ENCODE data around the gene TMEM95. TPM values are rescaled to one million over a fixed set of nuclear protein-coding genes. Genes with fewer than 3 reads are reported as not detected.

The TMEM95 gene
- total and polyA plus RNA-seq, 2 donors (not counting 1 experiment from before 2014, with no cell fraction given), result 0.25 TPM; not detected in 1

DNA sequence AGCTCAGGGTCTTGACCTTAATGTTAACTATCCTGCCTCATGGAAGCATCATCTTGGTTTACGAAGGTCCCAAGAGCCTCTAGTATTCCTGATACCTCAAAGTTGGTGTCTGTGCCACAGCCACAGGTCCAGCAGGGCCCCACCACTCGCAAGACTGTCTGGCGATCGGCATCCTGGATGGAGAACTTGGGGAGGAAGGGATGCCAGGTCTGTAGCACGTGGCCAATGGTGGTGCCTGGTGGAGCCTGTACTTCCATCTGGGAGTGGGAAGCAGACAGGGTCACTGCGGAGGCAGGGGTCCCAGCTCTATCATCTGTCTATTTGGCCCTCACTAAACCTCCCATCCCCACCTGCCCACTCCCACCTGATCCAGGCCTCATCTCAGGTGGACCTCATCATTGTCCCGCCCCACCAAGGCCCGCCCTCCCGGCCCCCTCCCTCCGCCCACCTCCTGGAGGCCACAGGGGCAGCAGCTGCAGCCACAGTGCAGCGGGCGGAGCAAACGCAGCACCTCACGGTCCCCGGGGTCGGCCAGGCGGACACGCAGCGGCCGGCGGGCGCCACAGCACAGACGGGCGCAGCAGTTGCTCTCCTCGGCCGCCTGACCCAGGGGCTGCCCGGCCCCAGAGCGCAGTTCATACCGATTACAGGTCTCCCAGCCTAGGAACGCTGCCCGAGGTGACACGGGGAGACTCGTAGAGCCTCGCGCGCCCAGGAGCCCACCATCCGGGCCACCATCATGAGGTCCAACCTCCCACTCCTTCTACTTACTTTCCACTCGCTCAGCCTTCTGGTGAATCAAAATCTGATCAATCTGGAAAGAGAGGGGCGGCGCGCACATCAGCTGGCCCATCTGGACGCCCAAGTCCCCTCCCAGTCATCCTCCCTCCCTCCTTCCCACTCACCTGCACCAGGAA lies 38.0 kb downstream of the TMEM95 start:
- peak; percentile 6 for DNase-seq
- H3K9me3 ChIP-seq (ENCODE audit: control extremely low read depth in 1 of 3, control insufficient read depth in 2 of 3, insufficient read depth in 1 of 3, low read length in 2 of 3), result no peaks in the 10 kb centered on the region
- H3K9ac ChIP-seq (ENCODE audit: low read length), result peak overlapping the region; percentile 88
- H3K27me3 Mint-ChIP-seq, result no peaks in the 10 kb centered on the region
- H3K27ac ChIP-seq (ENCODE audit: low read length in 2 of 2), result peak overlapping the region in 1 of 2 donors; percentile 83
- H3K79me2 ChIP-seq (ENCODE audit: control insufficient read depth, insufficient read depth, low read length), result peaks cover 10% of the 10 kb centered on the region
- no peaks in the 10 kb centered on the region for H3K27me3 ChIP-seq (replicated peaks in 1 of 4; ENCODE audit: control extremely low read depth in 1 of 4, control insufficient read depth in 3 of 4, insufficient read depth in 4 of 4, low read length in 3 of 4)
- H3K4me3 Mint-ChIP-seq, result peak overlapping the region; percentile 89
- intact Hi-C loops (cut with micrococcal nuclease), result no loop called here
- WGBS (ENCODE audit: insufficient coverage), result 92% methylated on average over 24 of the region's 42 CpGs
- no peaks in the 10 kb centered on the region for H4K20me1 ChIP-seq (ENCODE audit: control insufficient read depth, insufficient read depth, low read length, poor library complexity, severe bottlenecking)
- peak overlapping the region in 4 of 5 experiments; percentile 75 to 84 (median 82) for H3K4me3 ChIP-seq (ENCODE audit: control extremely low read depth in 1 of 5, extremely low read depth in 1 of 5, insufficient read depth in 1 of 5, low read depth in 2 of 5, low read length in 4 of 5)
- peaks cover 12% of the 10 kb centered on the region for H3K4me1 Mint-ChIP-seq
- H3K4me1 ChIP-seq (ENCODE audit: control insufficient read depth in 2 of 2, insufficient read depth in 2 of 2, low read length in 2 of 2), result peaks cover 12 to 16% of the 10 kb centered on the region in 2 donors
- peak overlapping the region; percentile 75 for H3K4me2 ChIP-seq (replicated peaks; ENCODE audit: low read depth, low read length, poor library complexity, severe bottlenecking)
- no peak for TF ChIP-seq EZH2 (IDR thresholded peaks at IDR 0.05; ENCODE audit: borderline replicate concordance, insufficient read depth, low read depth, low read length, poor library complexity, severe bottlenecking)
- peaks cover 0 to 37% of the 10 kb centered on the region in 2 experiments for H3K36me3 ChIP-seq (replicated peaks in 1 of 2; ENCODE audit: control extremely low read depth in 1 of 2, control insufficient read depth in 1 of 2, extremely low read depth in 1 of 2, insufficient read depth in 2 of 2, low read length in 1 of 2)
- no peak for ATAC-seq (ENCODE audit: low read depth)
- H3K27ac Mint-ChIP-seq, result peak overlapping the region; percentile 73
- ChIA-PET CTCF (interaction anchor here (1.4 to 3.2 kb wide), 2 partner anchors 37 to 44 kb away, joined by 4 to 13 read pairs; partner anchors contain the start of gene TMEM95), POLR2A (no interaction called here)
- peak overlapping the region; percentile 91 for H2AFZ ChIP-seq (ENCODE audit: insufficient read depth, low read depth, low read length, poor library complexity, severe bottlenecking)
- H3K9me3 Mint-ChIP-seq (ENCODE audit: insufficient read depth), result no peaks in the 10 kb centered on the region

DNA sequence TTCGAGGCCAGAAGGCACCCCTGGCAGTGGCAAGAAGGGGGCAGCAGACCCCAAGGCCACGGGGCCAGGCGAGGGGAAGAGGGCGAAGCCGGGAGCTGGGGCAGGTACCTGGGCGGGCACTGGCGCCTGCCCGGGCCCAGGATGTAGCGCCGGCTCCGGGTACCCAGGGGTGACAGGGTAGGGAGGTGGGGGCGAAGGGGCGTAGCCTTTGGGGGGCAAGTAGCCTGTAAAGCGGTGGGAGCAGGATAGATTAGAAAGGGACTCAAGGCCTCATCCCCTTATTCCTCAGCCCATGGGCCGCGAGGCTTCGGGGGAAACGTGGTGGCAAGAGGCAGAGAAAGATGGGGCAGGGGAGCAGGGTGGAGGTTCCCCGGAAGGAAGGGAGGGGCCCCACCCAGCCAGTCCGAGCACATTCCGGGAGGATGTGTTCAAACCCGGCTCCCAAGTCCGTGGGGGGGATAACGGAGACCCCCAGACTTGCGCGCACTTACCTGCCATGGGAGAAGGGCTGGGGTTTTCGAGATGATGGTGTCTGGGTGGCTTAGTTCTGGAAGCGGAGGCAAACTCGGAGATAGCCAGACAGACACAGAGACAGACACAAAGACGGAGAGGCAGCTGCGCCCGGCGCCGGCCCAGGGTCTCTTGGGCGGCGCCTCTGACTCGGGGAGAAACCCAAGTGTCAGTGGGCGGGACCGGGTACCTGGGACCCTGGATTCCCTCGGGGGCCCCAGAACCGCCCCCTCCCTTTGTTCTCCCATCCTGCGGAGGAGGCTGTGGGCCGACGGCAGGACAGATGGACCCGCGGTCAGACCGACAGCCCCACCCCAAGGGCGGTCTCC lies 38.9 kb downstream of the TMEM95 start:
- no peaks in the 10 kb centered on the region for H4K20me1 ChIP-seq (ENCODE audit: control insufficient read depth, insufficient read depth, low read length, poor library complexity, severe bottlenecking)
- TF ChIP-seq EZH2 (IDR thresholded peaks at IDR 0.05; ENCODE audit: borderline replicate concordance, insufficient read depth, low read depth, low read length, poor library complexity, severe bottlenecking), result no peak
- TF ChIP-seq, protein P1, sequence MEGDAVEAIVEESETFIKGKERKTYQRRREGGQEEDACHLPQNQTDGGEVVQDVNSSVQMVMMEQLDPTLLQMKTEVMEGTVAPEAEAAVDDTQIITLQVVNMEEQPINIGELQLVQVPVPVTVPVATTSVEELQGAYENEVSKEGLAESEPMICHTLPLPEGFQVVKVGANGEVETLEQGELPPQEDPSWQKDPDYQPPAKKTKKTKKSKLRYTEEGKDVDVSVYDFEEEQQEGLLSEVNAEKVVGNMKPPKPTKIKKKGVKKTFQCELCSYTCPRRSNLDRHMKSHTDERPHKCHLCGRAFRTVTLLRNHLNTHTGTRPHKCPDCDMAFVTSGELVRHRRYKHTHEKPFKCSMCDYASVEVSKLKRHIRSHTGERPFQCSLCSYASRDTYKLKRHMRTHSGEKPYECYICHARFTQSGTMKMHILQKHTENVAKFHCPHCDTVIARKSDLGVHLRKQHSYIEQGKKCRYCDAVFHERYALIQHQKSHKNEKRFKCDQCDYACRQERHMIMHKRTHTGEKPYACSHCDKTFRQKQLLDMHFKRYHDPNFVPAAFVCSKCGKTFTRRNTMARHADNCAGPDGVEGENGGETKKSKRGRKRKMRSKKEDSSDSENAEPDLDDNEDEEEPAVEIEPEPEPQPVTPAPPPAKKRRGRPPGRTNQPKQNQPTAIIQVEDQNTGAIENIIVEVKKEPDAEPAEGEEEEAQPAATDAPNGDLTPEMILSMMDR (IDR thresholded peaks at IDR 0.05), result no peak
- DNase-seq, result peak; percentile 90
- no peaks in the 10 kb centered on the region for H3K9me3 Mint-ChIP-seq (ENCODE audit: insufficient read depth)
- no peaks in the 10 kb centered on the region for H3K27me3 Mint-ChIP-seq
- peak overlapping the region; percentile 91 for H2AFZ ChIP-seq (ENCODE audit: insufficient read depth, low read depth, low read length, poor library complexity, severe bottlenecking)
- H3K27me3 ChIP-seq (replicated peaks in 1 of 4; ENCODE audit: control extremely low read depth in 1 of 4, control insufficient read depth in 3 of 4, insufficient read depth in 4 of 4, low read length in 3 of 4), result no peaks in the 10 kb centered on the region
- intact Hi-C loops (cut with micrococcal nuclease), result loop anchor here (1.0 kb wide), 5 partner anchors 10 to 89 kb away; partner anchors contain the start of gene TMEM256
- CTCF ChIA-PET, result interaction anchor here (1.4 to 3.2 kb wide), 3 partner anchors 38 to 195 kb away, joined by 3 to 13 read pairs (median 4); partner anchors contain the start of gene TMEM95
- H3K79me2 ChIP-seq (ENCODE audit: control insufficient read depth, insufficient read depth, low read length), result peaks cover 10% of the 10 kb centered on the region
- peak; percentile 62 for ATAC-seq (ENCODE audit: low read depth)
- peak overlapping the region; percentile 55 to 83 for H3K27ac ChIP-seq (ENCODE audit: low read length in 2 of 2)
- peaks cover 12% of the 10 kb centered on the region for H3K4me1 Mint-ChIP-seq
- 4% methylated on average over 38 of the region's 48 CpGs for WGBS (ENCODE audit: insufficient coverage)
- H3K27ac Mint-ChIP-seq, result peak overlapping the region; percentile 92
- peak overlapping the region; percentile 75 for H3K4me2 ChIP-seq (replicated peaks; ENCODE audit: low read depth, low read length, poor library complexity, severe bottlenecking)
- H3K4me1 ChIP-seq (ENCODE audit: control insufficient read depth in 2 of 2, insufficient read depth in 2 of 2, low read length in 2 of 2), result peaks cover 12 to 16% of the 10 kb centered on the region in 2 donors
- no peaks in the 10 kb centered on the region for H3K9me3 ChIP-seq (ENCODE audit: control extremely low read depth in 1 of 3, control insufficient read depth in 2 of 3, insufficient read depth in 1 of 3, low read length in 2 of 3)
- peak overlapping the region; percentile 2 to 84 (median 81) for H3K4me3 ChIP-seq (ENCODE audit: control extremely low read depth in 1 of 5, extremely low read depth in 1 of 5, insufficient read depth in 1 of 5, low read depth in 2 of 5, low read length in 4 of 5)
- H3K4me3 Mint-ChIP-seq, result peak overlapping the region; percentile 89
- peak overlapping the region; percentile 88 for H3K9ac ChIP-seq (ENCODE audit: low read length)
- peaks cover 0 to 34% of the 10 kb centered on the region in 2 experiments for H3K36me3 ChIP-seq (replicated peaks in 1 of 2; ENCODE audit: control extremely low read depth in 1 of 2, control insufficient read depth in 1 of 2, extremely low read depth in 1 of 2, insufficient read depth in 2 of 2, low read length in 1 of 2)
- POLR2A ChIA-PET, result interaction anchor here (1.0 to 1.4 kb wide), 4 partner anchors 10 to 293 kb away, joined by 3 to 15 read pairs (median 4); partner anchors contain the start of genes POLR2A and TMEM256

Data from B cell (primary cell).